ENCODE data around the gene DACH2.

- TF ChIP-seq CTCF (IDR thresholded peaks at IDR 0.05 in 4 of 5, conservative IDR thresholded peaks at IDR 0.05 in 1 of 5) (no peak), POLR2A (IDR thresholded peaks at IDR 0.05) (no peak)
These were observed 231.0 kb downstream of the DACH2 start for GRCh38 chrX:86379209-86379608.
